ENCODE results near the gene FAM32A.

GRCh38 chr19:16227837-16228636 is 42.8 kb downstream of the FAM32A start:
- TF ChIP-seq EZH2 (IDR thresholded peaks at IDR 0.05) (no peak), POLR2AphosphoS5 (IDR thresholded peaks at IDR 0.05; ENCODE audit: borderline replicate concordance, low read depth, low read length) (no peak), FOXP2 (optimal IDR thresholded peaks at IDR 0.05; ENCODE audit: control extremely low read depth, extremely low read length, insufficient read depth) (no peak)

Data from SK-N-MC (cell line).